ENCODE measurements around the gene TRIM44.

DNA sequence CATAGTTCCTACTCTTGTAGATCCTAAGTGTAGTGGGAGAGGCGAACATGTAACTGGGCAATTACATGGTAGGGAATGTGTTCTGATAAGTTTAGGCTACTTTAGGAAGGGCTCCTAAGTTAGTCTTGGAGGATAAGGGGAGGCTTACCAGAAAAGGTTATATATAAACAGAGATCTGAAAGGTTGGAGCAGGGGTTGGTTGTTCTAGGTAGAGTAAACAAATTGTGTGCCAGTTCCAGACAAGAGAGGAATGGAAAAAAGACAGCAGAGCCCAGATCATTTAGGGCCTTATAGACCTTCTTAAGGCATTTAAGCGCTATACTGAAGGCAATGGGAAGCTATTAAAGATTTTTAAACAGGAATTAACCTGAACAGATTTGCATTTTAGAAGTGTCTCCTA lies 74.4 kb downstream of the TRIM44 start:
- TF ChIP-seq, protein P1, sequence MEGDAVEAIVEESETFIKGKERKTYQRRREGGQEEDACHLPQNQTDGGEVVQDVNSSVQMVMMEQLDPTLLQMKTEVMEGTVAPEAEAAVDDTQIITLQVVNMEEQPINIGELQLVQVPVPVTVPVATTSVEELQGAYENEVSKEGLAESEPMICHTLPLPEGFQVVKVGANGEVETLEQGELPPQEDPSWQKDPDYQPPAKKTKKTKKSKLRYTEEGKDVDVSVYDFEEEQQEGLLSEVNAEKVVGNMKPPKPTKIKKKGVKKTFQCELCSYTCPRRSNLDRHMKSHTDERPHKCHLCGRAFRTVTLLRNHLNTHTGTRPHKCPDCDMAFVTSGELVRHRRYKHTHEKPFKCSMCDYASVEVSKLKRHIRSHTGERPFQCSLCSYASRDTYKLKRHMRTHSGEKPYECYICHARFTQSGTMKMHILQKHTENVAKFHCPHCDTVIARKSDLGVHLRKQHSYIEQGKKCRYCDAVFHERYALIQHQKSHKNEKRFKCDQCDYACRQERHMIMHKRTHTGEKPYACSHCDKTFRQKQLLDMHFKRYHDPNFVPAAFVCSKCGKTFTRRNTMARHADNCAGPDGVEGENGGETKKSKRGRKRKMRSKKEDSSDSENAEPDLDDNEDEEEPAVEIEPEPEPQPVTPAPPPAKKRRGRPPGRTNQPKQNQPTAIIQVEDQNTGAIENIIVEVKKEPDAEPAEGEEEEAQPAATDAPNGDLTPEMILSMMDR (conservative IDR thresholded peaks at IDR 0.05; ENCODE audit: low read length) = no peak
- TF ChIP-seq EZH2phosphoT487 (IDR thresholded peaks at IDR 0.05; ENCODE audit: borderline replicate concordance, low read depth, low read length) = no peak
